WTC11 (cell line): ENCODE data around the gene ORM1. TPM values are rescaled to one million over a fixed set of nuclear protein-coding genes. Genes with fewer than 3 reads are reported as not detected.
"Not testable (repeated sequence)": the region's sequence is repeated elsewhere in the genome, so short reads cannot be mapped to it uniquely, and the experiment has no call there.

Source experiments
- ATAC-seq: fragments of 200-7000 bp; cut with Tn5 transposase; 2 replicates; pipeline ENCODE4 v1.10.0; 2021; ENCODE audit warnings: mild to moderate bottlenecking, moderate library complexity
- CTCF ChIA-PET: fragments of 300-600 bp; sonication (Branson Sonifier 250); formaldehyde crosslinking; loops from one replicate; lab custom pipeline; 2021; ENCODE audit warnings: antibody characterized with exemption; lab: Charles Lee
- POLR2A ChIA-PET: fragments of 350-600 bp; sonication (Branson Sonifier 250); formaldehyde crosslinking; loops from one replicate; lab custom pipeline; 2021; ENCODE audit warnings: antibody characterized with exemption; lab: Charles Lee
- DNase-seq: peaks from one replicate; pipeline ENCODE4 v3.0.0; 2021; ENCODE audit warnings: low spot score
- H3K27ac Mint-ChIP-seq: 2 replicates; pipeline ENCODE4 v1.8.0; 2021; ENCODE audit warnings: mixed read lengths
- H3K27me3 Mint-ChIP-seq: 2 replicates; pipeline ENCODE4 v1.8.0; 2021; ENCODE audit warnings: low read depth, mild to moderate bottlenecking, moderate library complexity, mixed read lengths
- H3K36me3 Mint-ChIP-seq: 2 replicates; pipeline ENCODE4 v1.8.0; 2021; ENCODE audit warnings: mixed read lengths
- H3K4me1 Mint-ChIP-seq: 2 replicates; pipeline ENCODE4 v1.8.0; 2022; ENCODE audit warnings: mixed read lengths
- H3K4me3 Mint-ChIP-seq: 2 replicates; pipeline ENCODE4 v1.8.0; 2021; ENCODE audit warnings: mild to moderate bottlenecking, moderate library complexity, mixed read lengths
- H3K9me3 Mint-ChIP-seq: 2 replicates; pipeline ENCODE4 v1.8.0; 2021; ENCODE audit warnings: mixed read lengths
- ATF3 ChIP-seq: sonication (generic); formaldehyde crosslinking; conservative IDR thresholded peaks from 2 replicates; pipeline ENCODE4 v1.8.1; 2022; ENCODE audit warnings: mild to moderate bottlenecking, missing genetic modification reagents
- GABPB1 ChIP-seq: sonication (generic); formaldehyde crosslinking; IDR thresholded peaks from 2 replicates; pipeline ENCODE4 v1.8.1; 2023; ENCODE audit warnings: mild to moderate bottlenecking, missing genetic modification reagents
- GRHL2 ChIP-seq: fragments of 250-450 bp; sonication (Bioruptor Pico); IDR thresholded peaks from 2 replicates; pipeline ENCODE4 v1.8.0; 2022; ENCODE audit warnings: mild to moderate bottlenecking, moderate library complexity; ENCODE audit not compliant: insufficient replicate concordance, severe bottlenecking
- GTF2I ChIP-seq: fragments of 250-450 bp; sonication (Bioruptor Pico); conservative IDR thresholded peaks from 2 replicates; pipeline ENCODE4 v1.4.0; 2021; ENCODE audit warnings: mild to moderate bottlenecking
- MXD4 ChIP-seq: fragments of 250-450 bp; sonication (Bioruptor Pico); IDR thresholded peaks from 2 replicates; pipeline ENCODE4 v1.8.0; 2021; ENCODE audit warnings: mild to moderate bottlenecking, moderate library complexity, borderline replicate concordance
- NFATC4 ChIP-seq: fragments of 250-450 bp; sonication (Bioruptor Pico); IDR thresholded peaks from 2 replicates; pipeline ENCODE4 v1.9.0; 2021; ENCODE audit warnings: mild to moderate bottlenecking
- NR2C2 ChIP-seq: sonication (generic); formaldehyde crosslinking; IDR thresholded peaks from 2 replicates; pipeline ENCODE4 v1.8.0; 2022; ENCODE audit warnings: mild to moderate bottlenecking, missing genetic modification reagents
- OVOL2 ChIP-seq: fragments of 250-450 bp; sonication (Bioruptor Pico); IDR thresholded peaks from 2 replicates; pipeline ENCODE4 v1.9.0; 2021; ENCODE audit warnings: mild to moderate bottlenecking, borderline replicate concordance
- SMAD3 ChIP-seq: sonication (generic); formaldehyde crosslinking; IDR thresholded peaks from 2 replicates; pipeline ENCODE4 v1.8.0; 2022; ENCODE audit warnings: missing genetic modification reagents, mild to moderate bottlenecking, borderline replicate concordance
- SOX15 ChIP-seq: fragments of 250-450 bp; sonication (Bioruptor Pico); IDR thresholded peaks from 2 replicates; pipeline ENCODE4 v1.9.0; 2021; ENCODE audit warnings: mild to moderate bottlenecking
- TCF7 ChIP-seq: sonication (generic); formaldehyde crosslinking; IDR thresholded peaks from 2 replicates; pipeline ENCODE4 v1.8.0; 2022; ENCODE audit warnings: mild to moderate bottlenecking, low read depth, missing genetic modification reagents, moderate library complexity
- TEAD4 ChIP-seq: sonication (generic); formaldehyde crosslinking; IDR thresholded peaks from 2 replicates; pipeline ENCODE4 v1.8.0; 2022; ENCODE audit warnings: mild to moderate bottlenecking, missing genetic modification reagents
- ZNF121 ChIP-seq: sonication (generic); formaldehyde crosslinking; IDR thresholded peaks from 2 replicates; pipeline ENCODE4 v1.8.0; 2023; ENCODE audit warnings: missing genetic modification reagents
- ZNF219 ChIP-seq: sonication (generic); formaldehyde crosslinking; IDR thresholded peaks from 2 replicates; pipeline ENCODE4 v1.8.0; 2023; ENCODE audit warnings: missing genetic modification reagents, mild to moderate bottlenecking, borderline replicate concordance
- ZNF263 ChIP-seq: sonication (generic); formaldehyde crosslinking; IDR thresholded peaks from 2 replicates; pipeline ENCODE4 v1.8.1; 2022; ENCODE audit warnings: low read depth, mild to moderate bottlenecking, moderate library complexity, missing genetic modification reagents
- total RNA-seq: library from RNA; stranded (reverse); gene quantifications from 3 replicates; pipeline ENCODE4 v1.2.3, GENCODE V29; 2021
- TF ChIP-seq, protein P1 (sequence below): sonication (generic); formaldehyde crosslinking; IDR thresholded peaks from 2 replicates; pipeline ENCODE4 v1.8.1; 2022; ENCODE audit warnings: low read depth, missing genetic modification reagents, borderline replicate concordance
- TF ChIP-seq, protein P2 (sequence below): sonication (generic); formaldehyde crosslinking; IDR thresholded peaks from 2 replicates; pipeline ENCODE4 v1.8.1; 2023; ENCODE audit warnings: mild to moderate bottlenecking, missing genetic modification reagents
- TF ChIP-seq, protein P3 (sequence below): sonication (generic); formaldehyde crosslinking; IDR thresholded peaks from 2 replicates; pipeline ENCODE4 v1.8.1; 2022; ENCODE audit warnings: missing genetic modification reagents, borderline replicate concordance

ORM1 gene
- total RNA-seq, 1 experiment from 2014 or later: 3.9 TPM

GRCh38 chr9:114324965-114325364, 2.1 kb downstream of the ORM1 start:
- H3K27ac Mint-ChIP-seq, H3K27me3 Mint-ChIP-seq, H3K9me3 Mint-ChIP-seq, ATAC-seq, POLR2A ChIA-PET, H3K36me3 Mint-ChIP-seq, H3K4me1 Mint-ChIP-seq, DNase-seq, H3K4me3 Mint-ChIP-seq: not testable (repeated sequence)
- CTCF ChIA-PET: interaction anchor here (0.6 to 0.8 kb wide), 2 partner anchors 34 to 217 kb away, joined by 3 to 5 read pairs; no protein-coding TSS in a partner anchor

- TF ChIP-seq GABPB1 (CRISPR knock-in tag): peak; percentile 28; the same call in 1 of the 2 replicates
- CTCF ChIA-PET: not testable (repeated sequence)
These were observed 2.9 kb downstream of the ORM1 start for GRCh38 chr9:114325684-114326254.

DNA sequence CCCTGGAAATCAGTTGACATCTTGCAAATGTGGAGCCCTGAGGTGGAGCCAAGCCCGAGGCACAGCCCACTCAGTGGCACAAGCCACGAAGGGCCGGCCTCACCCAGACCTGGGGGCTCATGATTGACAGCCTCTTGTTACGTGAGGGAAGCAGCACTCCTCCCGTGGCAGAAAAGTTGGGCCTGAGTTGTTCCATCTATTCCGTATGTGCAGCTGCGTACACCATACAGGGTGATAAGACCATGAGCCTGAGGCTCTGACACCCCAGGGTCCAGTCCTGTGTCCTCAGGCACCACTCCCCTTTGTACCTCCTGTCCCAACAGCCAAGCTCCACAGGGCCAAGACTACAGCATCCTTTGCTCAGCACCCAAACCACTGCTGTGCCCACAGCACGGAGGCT, 4.9 kb downstream of the ORM1 start:
- no peak for ATAC-seq
- Mint-ChIP-seq H3K9me3 (no peaks in the 10 kb centered on the region), H3K4me1 (no peaks in the 10 kb centered on the region), H3K27me3 (peaks cover 3% of the 10 kb centered on the region; the same call in 1 of the 2 replicates), H3K36me3 (no peaks in the 10 kb centered on the region), H3K4me3 (no peak overlapping the region), H3K27ac (no peak overlapping the region)
- ChIA-PET POLR2A (no interaction called here), CTCF (no interaction called here)
- no peak for TF ChIP-seq GTF2I (CRISPR knock-in tag)
- no peak for TF ChIP-seq SOX15
- no peak for TF ChIP-seq NR2C2
- TF ChIP-seq ZNF219 (CRISPR knock-in tag): no peak
- TF ChIP-seq SMAD3 (CRISPR knock-in tag): no peak
- TF ChIP-seq, protein P1, sequence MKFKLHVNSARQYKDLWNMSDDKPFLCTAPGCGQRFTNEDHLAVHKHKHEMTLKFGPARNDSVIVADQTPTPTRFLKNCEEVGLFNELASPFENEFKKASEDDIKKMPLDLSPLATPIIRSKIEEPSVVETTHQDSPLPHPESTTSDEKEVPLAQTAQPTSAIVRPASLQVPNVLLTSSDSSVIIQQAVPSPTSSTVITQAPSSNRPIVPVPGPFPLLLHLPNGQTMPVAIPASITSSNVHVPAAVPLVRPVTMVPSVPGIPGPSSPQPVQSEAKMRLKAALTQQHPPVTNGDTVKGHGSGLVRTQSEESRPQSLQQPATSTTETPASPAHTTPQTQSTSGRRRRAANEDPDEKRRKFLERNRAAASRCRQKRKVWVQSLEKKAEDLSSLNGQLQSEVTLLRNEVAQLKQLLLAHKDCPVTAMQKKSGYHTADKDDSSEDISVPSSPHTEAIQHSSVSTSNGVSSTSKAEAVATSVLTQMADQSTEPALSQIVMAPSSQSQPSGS: no peak
- no peak for TF ChIP-seq OVOL2 (CRISPR knock-in tag)
- TF ChIP-seq NFATC4 (CRISPR knock-in tag): no peak
- no peak for TF ChIP-seq ATF3 (CRISPR knock-in tag)
- TF ChIP-seq ZNF263 (CRISPR knock-in tag): no peak
- TF ChIP-seq TCF7 (CRISPR knock-in tag): no peak
- no peak for TF ChIP-seq TEAD4
- TF ChIP-seq, protein P2, sequence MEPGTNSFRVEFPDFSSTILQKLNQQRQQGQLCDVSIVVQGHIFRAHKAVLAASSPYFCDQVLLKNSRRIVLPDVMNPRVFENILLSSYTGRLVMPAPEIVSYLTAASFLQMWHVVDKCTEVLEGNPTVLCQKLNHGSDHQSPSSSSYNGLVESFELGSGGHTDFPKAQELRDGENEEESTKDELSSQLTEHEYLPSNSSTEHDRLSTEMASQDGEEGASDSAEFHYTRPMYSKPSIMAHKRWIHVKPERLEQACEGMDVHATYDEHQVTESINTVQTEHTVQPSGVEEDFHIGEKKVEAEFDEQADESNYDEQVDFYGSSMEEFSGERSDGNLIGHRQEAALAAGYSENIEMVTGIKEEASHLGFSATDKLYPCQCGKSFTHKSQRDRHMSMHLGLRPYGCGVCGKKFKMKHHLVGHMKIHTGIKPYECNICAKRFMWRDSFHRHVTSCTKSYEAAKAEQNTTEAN (CRISPR knock-in tag): no peak
- TF ChIP-seq GRHL2 (CRISPR knock-in tag): no peak
- no peak for TF ChIP-seq MXD4 (CRISPR knock-in tag)
- TF ChIP-seq, protein P3, sequence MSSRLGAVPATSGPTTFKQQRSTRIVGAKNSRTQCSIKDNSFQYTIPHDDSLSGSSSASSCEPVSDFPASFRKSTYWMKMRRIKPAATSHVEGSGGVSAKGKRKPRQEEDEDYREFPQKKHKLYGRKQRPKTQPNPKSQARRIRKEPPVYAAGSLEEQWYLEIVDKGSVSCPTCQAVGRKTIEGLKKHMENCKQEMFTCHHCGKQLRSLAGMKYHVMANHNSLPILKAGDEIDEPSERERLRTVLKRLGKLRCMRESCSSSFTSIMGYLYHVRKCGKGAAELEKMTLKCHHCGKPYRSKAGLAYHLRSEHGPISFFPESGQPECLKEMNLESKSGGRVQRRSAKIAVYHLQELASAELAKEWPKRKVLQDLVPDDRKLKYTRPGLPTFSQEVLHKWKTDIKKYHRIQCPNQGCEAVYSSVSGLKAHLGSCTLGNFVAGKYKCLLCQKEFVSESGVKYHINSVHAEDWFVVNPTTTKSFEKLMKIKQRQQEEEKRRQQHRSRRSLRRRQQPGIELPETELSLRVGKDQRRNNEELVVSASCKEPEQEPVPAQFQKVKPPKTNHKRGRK (CRISPR knock-in tag): no peak
- no peak for TF ChIP-seq ZNF121 (CRISPR knock-in tag)
- DNase-seq: no peak

More at GRCh38 chr9:114325684-114326254, 2.9 kb downstream of the ORM1 start:
- H3K4me3 Mint-ChIP-seq, H3K27me3 Mint-ChIP-seq, H3K9me3 Mint-ChIP-seq, H3K4me1 Mint-ChIP-seq, DNase-seq, POLR2A ChIA-PET, ATAC-seq, H3K36me3 Mint-ChIP-seq, H3K27ac Mint-ChIP-seq: not testable (repeated sequence)

GRCh38 chr9:114328357-114328820, 5.5 kb downstream of the ORM1 start:
- H3K9me3 Mint-ChIP-seq, H3K4me3 Mint-ChIP-seq, H3K36me3 Mint-ChIP-seq, CTCF ChIA-PET, POLR2A ChIA-PET, H3K27me3 Mint-ChIP-seq, ATAC-seq, H3K4me1 Mint-ChIP-seq, DNase-seq, H3K27ac Mint-ChIP-seq: not testable (repeated sequence)
